Psoas muscle (tissue), 8 donors: ENCODE measurements around the gene TUBGCP4. TPM values are rescaled to one million over a fixed set of nuclear protein-coding genes. Genes with fewer than 3 reads are reported as not detected.

Experiments
- ATAC-seq, 4 donors: fragments of 200-7000 bp; cut with Tn5 transposase; one replicate each; pipeline ENCODE4 v1.9.1; 2020; ENCODE audit warnings: moderate library complexity in 3 of 4, mild to moderate bottlenecking in 2 of 4
- DNase-seq, 2 donors: peaks; one replicate each; pipeline ENCODE4 v3.0.0-alpha.2; 2020
- H3K27ac ChIP-seq: fragments of 200-600 bp; one replicate; pipeline ENCODE4 v1.8.0; 2022
- H3K27me3 ChIP-seq, 3 donors: fragments of 200-600 bp in 1 of 3; one replicate each; pipeline versions ENCODE4 v1.6.1 to v1.8.0; 2013 to 2022; ENCODE audit warnings: low read length in 2 of 3, mild to moderate bottlenecking in 2 of 3, moderate library complexity in 1 of 3; ENCODE audit not compliant: insufficient read depth in 3 of 3
- H3K36me3 ChIP-seq, 2 donors: fragments of 200-600 bp in 1 of 2; one replicate each; pipeline versions ENCODE4 v1.6.1 to v1.8.0; 2013 to 2022; ENCODE audit warnings: low read depth in 1 of 2, mild to moderate bottlenecking in 1 of 2, moderate library complexity in 1 of 2; ENCODE audit not compliant: insufficient read depth in 1 of 2
- H3K4me1 ChIP-seq: fragments of 200-600 bp; one replicate; pipeline ENCODE4 v1.8.0; 2022
- H3K4me3 ChIP-seq: fragments of 200-600 bp; one replicate; pipeline ENCODE4 v1.8.0; 2022; ENCODE audit warnings: mild to moderate bottlenecking
- H3K9me3 ChIP-seq: fragments of 200-600 bp; one replicate; pipeline ENCODE4 v1.8.0; 2022
- WGBS, 3 donors: extraction: QIAGEN DNeasy Blood & Tissue Kit; methylation state at CpG; one replicate each; pipeline versions ENCODE4 v1.1.6 to v1.1.7; 2013; 5-methylcytosine and 5-hydroxymethylcytosine counted together
- intact Hi-C, 2 donors: fragments of 100-400 bp; cut with DNase I; formaldehyde crosslinking; loops; one replicate each; pipeline versions ENCODE4 v1.11.0 to v1.14.2; 2022
- polyA plus RNA-seq, 3 donors: library from polyadenylated mRNA; stranded (reverse); fragments of 200-250 nt; gene quantifications; one replicate each; pipeline ENCODE4 v1.2.3, GENCODE V29; 2013
- total RNA-seq, 4 donors: library from RNA; stranded (reverse); fragmentation: NEBNext Ultra II Directional in 2 of 4; extraction: Animal tissue kit (Norgen Biotek cat#: 25700) in 2 of 4; gene quantifications; one replicate each; pipeline versions ENCODE4 v1.2.1 to v1.2.4, GENCODE V29; 2021 to 2023
- TF ChIP-seq, protein P1 (sequence below): fragments of 200-600 bp; IDR thresholded peaks from one replicate; pipeline ENCODE4 v1.8.0; 2022; ENCODE audit warnings: antibody characterized with exemption
- donor health status: healthy with polysubstance abuse.
- donor health status: DM: no; HTN: no; CAD: no; lungs with moderate emphysema.
- donor health status: Bipolar disorder and iron deficiency.
- donor health status: healthy.
- donor health status: DM: yes; HTN: yes; CAD: no.
- donor health status: DM: no; HTN: no; CAD: no.
- donor health status: DM: no; HTN: no; CAD: no.
- donor health status: DM: yes; HTN: yes; CAD: no.

TUBGCP4 gene
- total and polyA plus RNA-seq, 7 donors, result 6.1 to 21.0 (median 12.8) TPM

DNA sequence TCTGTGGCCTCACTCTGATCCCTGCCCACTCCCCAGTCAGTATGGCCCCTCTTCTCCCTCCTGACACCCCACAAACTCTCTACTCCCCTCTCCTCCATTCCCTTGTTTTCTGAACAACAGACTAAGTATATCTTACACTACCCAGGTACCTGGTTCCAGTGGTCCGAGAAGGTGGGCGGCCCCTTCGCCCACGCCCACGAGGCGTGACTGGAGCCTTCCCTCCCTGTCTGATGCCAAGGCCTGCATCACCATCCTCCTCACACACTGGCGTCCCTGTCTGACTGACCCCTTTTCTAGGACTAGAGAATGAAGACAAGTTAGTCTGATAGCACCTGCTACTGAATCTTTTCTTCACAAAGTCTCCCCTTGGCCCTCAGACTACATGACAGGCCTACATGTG lies 50.0 kb downstream of the TUBGCP4 start:
- H3K36me3 ChIP-seq, result peaks cover 6 to 75% of the 10 kb centered on the region in 2 donors
- ATAC-seq (peak in 1 of 4 donors; percentile 39), DNase-seq (no peak)

DNA sequence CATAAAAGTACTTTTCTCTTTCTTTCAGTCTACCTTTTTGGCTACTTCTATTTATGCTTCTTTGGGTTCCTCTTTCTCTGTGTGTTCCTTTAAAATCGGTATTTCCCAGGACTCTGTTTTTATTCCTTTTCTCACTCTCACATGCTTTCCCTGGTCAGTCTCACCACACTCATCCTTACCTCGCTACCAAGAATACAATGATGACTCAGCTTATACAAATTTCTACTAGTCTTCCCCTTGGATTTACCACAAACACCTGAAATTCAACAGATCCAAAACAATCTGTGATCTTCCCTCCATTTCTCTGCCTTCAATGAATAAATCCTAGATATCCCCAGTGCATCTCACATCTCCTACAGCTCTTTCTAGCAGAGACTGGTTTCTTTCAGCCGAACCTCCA lies 52.9 kb downstream of the TUBGCP4 start:
- intact Hi-C loops, result no loop called here
- Histone ChIP-seq H3K4me3 (no peak overlapping the region), H3K27me3 (no peaks in the 10 kb centered on the region), H3K36me3 (peaks cover 3 to 79% of the 10 kb centered on the region in 2 donors), H3K9me3 (no peaks in the 10 kb centered on the region), H3K27ac (no peak overlapping the region), H3K4me1 (no peaks in the 10 kb centered on the region)
- ATAC-seq, result no peak
- DNase-seq, result no peak
- TF ChIP-seq, protein P1, sequence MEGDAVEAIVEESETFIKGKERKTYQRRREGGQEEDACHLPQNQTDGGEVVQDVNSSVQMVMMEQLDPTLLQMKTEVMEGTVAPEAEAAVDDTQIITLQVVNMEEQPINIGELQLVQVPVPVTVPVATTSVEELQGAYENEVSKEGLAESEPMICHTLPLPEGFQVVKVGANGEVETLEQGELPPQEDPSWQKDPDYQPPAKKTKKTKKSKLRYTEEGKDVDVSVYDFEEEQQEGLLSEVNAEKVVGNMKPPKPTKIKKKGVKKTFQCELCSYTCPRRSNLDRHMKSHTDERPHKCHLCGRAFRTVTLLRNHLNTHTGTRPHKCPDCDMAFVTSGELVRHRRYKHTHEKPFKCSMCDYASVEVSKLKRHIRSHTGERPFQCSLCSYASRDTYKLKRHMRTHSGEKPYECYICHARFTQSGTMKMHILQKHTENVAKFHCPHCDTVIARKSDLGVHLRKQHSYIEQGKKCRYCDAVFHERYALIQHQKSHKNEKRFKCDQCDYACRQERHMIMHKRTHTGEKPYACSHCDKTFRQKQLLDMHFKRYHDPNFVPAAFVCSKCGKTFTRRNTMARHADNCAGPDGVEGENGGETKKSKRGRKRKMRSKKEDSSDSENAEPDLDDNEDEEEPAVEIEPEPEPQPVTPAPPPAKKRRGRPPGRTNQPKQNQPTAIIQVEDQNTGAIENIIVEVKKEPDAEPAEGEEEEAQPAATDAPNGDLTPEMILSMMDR, result no peak
- WGBS, 3 donors, result 96 to 100% (median 98%) methylated on average over 3 of the region's 3 CpGs

More for the DNA sequence above, 50.0 kb downstream of the TUBGCP4 start:
- TF ChIP-seq, protein P1, result no peak
- H3K27ac ChIP-seq, result no peak overlapping the region
- no peak overlapping the region for H3K4me3 ChIP-seq
- WGBS, 3 donors, result 96 to 98% (median 96%) methylated on average over 7 of the region's 7 CpGs
- no peaks in the 10 kb centered on the region for H3K9me3 ChIP-seq
- H3K4me1 ChIP-seq, result no peaks in the 10 kb centered on the region
- intact Hi-C loops, result no loop called here
- no peaks in the 10 kb centered on the region for H3K27me3 ChIP-seq

DNA sequence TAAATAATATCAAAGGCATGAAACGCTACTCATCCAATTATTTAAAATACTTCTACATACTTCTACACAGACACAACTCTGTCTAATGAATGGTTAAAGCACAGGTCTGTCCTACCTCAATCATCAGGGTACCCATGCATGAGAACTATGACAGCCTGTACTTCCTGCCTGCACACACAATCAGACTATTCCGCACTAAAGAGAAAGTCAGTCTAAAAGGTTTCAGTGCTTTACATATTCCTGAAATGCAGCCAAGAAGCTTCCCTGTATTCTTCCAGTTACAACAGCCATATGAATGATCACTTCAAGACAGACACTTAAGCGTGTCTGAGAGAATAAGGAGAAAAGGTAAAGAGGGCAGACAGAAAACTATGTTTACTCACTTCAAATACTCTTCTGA lies 58.8 kb downstream of the TUBGCP4 start:
- Histone ChIP-seq H3K9me3 (no peaks in the 10 kb centered on the region), H3K4me3 (no peak overlapping the region), H3K27me3 (no peaks in the 10 kb centered on the region), H3K36me3 (peaks cover 4 to 86% of the 10 kb centered on the region in 2 donors), H3K27ac (no peak overlapping the region), H3K4me1 (no peaks in the 10 kb centered on the region)
- ATAC-seq (no peak), DNase-seq (no peak)
- intact Hi-C loops, result no loop called here
- TF ChIP-seq, protein P1, result no peak
- 60 to 74% (median 73%) methylated on average over 3 of the region's 3 CpGs for WGBS, 3 donors

DNA sequence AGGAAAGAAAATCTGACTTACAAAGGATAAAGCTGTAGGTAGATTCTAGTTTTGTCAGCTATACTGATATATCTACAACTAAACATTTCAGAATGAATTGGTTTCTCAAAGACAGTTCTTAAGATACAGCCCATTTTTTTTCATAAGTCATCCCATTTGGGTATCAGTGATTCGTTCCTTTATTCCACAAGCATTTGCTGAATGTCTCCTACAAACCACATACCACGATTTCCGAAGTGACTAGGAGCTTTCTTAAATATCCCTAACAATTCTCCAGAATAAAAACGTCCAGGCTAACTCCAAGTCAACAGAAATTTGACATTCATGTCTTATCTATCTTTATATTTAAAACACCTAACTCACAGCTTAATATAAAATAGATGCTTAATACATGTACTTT lies 62.3 kb downstream of the TUBGCP4 start:
- peaks cover 6 to 85% of the 10 kb centered on the region in 2 donors for H3K36me3 ChIP-seq
- no peak for DNase-seq
- no peaks in the 10 kb centered on the region for H3K9me3 ChIP-seq
- H3K27me3 ChIP-seq, result no peaks in the 10 kb centered on the region
- no peak overlapping the region for H3K27ac ChIP-seq
- TF ChIP-seq, protein P1, result no peak
- no peak for ATAC-seq
- no peaks in the 10 kb centered on the region for H3K4me1 ChIP-seq
- 85 to 88% (median 87%) methylated on average over 4 of the region's 4 CpGs for WGBS, 3 donors
- no peak overlapping the region for H3K4me3 ChIP-seq
- intact Hi-C loops, result no loop called here

DNA sequence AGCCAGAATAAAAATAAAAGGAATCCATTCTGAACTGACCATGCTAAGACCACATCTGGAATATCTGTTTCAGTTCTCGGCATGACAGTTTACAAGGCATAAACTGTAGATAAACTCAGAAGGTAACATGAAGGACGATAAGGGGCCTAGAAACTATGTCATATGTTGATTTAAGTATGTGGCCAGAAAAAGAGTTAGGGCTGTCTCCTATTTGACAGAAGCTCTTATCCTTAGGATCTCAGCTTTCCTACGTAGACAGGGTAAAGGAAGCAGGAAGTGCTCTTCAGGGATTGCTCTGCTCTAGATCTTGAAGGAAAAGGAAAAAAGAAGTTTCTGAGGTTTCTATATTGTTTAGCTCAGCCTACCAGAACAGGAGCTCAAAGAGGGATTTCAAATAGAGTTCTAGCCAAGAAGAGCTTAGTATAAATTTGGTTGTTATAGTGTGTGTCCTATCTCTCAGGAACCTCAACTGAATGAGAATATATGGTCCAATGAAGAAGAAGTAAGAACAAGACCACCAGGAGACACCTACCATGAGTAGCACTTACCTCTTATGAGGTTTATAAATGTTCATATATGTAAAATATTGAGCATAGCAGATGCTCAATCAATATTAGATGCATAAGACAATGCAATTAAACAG lies 62.9 kb downstream of the TUBGCP4 start:
- no peaks in the 10 kb centered on the region for H3K27me3 ChIP-seq
- TF ChIP-seq, protein P1, result no peak
- H3K4me3 ChIP-seq, result no peak overlapping the region
- 87 to 90% (median 88%) methylated on average over 3 of the region's 3 CpGs for WGBS, 3 donors
- no peaks in the 10 kb centered on the region for H3K4me1 ChIP-seq
- no peak overlapping the region for H3K27ac ChIP-seq
- H3K36me3 ChIP-seq, result peaks cover 6 to 87% of the 10 kb centered on the region in 2 donors
- DNase-seq (no peak), ATAC-seq (no peak)
- intact Hi-C loops, result no loop called here
- H3K9me3 ChIP-seq, result no peaks in the 10 kb centered on the region
